Measurements from ENCODE around the gene S1PR5. TPM values are rescaled to one million over a fixed set of nuclear protein-coding genes. Genes with fewer than 3 reads are reported as not detected.

S1PR5 gene
- total RNA-seq, 1 experiment from 2014 or later: 2.4 TPM

- H4K20me1 ChIP-seq (ENCODE audit: low read length): no peaks in the 10 kb centered on the region
- H3F3A ChIP-seq (ENCODE audit: low read length, unreplicated experiment): no peaks in the 10 kb centered on the region
- H3K79me2 ChIP-seq (ENCODE audit: low read length): no peaks in the 10 kb centered on the region
- no peak overlapping the region for H3K4me2 ChIP-seq (ENCODE audit: low read length)
- ATAC-seq (no peak), DNase-seq (no peak)
- H3K27me3 ChIP-seq (ENCODE audit: low read length): no peaks in the 10 kb centered on the region
- BruUV-seq (replicated peaks): no TSS peak
- H2AFZ ChIP-seq (ENCODE audit: low read length): no peak overlapping the region
- H3K9ac ChIP-seq (ENCODE audit: low read length): no peak overlapping the region
- no peaks in the 10 kb centered on the region for H3K9me3 ChIP-seq (ENCODE audit: low read length)
- no peaks in the 10 kb centered on the region for H3K9me2 ChIP-seq (replicated peaks; ENCODE audit: low read length)
- no peaks in the 10 kb centered on the region for H3K4me1 ChIP-seq (ENCODE audit: insufficient read depth, low read length)
- H3K36me3 ChIP-seq (ENCODE audit: low read depth, low read length): no peaks in the 10 kb centered on the region
- H3K4me3 ChIP-seq (ENCODE audit: low read length): no peak overlapping the region
- CTCF ChIA-PET: no interaction called here
- POLR2A ChIA-PET (ENCODE audit: unreplicated experiment): no interaction called here
- TF ChIP-seq, protein P1, sequence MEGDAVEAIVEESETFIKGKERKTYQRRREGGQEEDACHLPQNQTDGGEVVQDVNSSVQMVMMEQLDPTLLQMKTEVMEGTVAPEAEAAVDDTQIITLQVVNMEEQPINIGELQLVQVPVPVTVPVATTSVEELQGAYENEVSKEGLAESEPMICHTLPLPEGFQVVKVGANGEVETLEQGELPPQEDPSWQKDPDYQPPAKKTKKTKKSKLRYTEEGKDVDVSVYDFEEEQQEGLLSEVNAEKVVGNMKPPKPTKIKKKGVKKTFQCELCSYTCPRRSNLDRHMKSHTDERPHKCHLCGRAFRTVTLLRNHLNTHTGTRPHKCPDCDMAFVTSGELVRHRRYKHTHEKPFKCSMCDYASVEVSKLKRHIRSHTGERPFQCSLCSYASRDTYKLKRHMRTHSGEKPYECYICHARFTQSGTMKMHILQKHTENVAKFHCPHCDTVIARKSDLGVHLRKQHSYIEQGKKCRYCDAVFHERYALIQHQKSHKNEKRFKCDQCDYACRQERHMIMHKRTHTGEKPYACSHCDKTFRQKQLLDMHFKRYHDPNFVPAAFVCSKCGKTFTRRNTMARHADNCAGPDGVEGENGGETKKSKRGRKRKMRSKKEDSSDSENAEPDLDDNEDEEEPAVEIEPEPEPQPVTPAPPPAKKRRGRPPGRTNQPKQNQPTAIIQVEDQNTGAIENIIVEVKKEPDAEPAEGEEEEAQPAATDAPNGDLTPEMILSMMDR (conservative IDR thresholded peaks at IDR 0.05; ENCODE audit: low read depth, low read length): no peak
- TF ChIP-seq EZH2 (IDR thresholded peaks at IDR 0.05; ENCODE audit: low read length, unreplicated experiment) (no peak), EZH2phosphoT487 (IDR thresholded peaks at IDR 0.05; ENCODE audit: borderline replicate concordance, low read length) (no peak)
- H3K27ac ChIP-seq (ENCODE audit: low read length): no peak overlapping the region
- intact Hi-C loops (cut with micrococcal nuclease): no loop called here
Observed at GRCh38 chr19:10467104-10467706, 50.0 kb downstream of the S1PR5 start.

DNA sequence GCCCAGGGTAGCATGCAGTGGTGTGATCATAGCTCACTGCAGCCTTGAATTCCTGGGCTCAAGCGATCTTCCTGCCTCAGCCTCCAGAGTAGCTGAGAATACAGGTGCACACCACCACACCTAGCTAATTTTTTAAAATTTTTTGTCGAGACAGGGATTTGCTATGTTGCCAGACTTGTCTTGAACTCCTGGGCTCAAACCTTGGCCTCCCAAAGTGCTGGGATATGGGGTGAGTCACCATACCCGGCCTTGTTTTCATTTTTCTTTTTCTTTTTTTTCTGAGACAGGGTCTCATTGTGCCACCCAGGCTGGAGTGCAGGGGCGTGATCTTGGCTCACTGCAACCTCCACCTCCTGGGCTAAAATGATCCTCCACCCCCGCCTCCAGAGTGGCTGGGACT lies 52.8 kb downstream of the S1PR5 start:
- Histone ChIP-seq H3K9me2 (replicated peaks; ENCODE audit: low read length) (no peaks in the 10 kb centered on the region), H3K36me3 (ENCODE audit: low read depth, low read length) (no peaks in the 10 kb centered on the region), H3K79me2 (ENCODE audit: low read length) (no peaks in the 10 kb centered on the region), H3K4me2 (ENCODE audit: low read length) (no peak overlapping the region), H3K4me3 (ENCODE audit: low read length) (no peak overlapping the region), H3K4me1 (ENCODE audit: insufficient read depth, low read length) (0 out of 2 replicates have a peak, but pooled peaks cover 5% of the 10 kb centered on the region), H3K27me3 (ENCODE audit: low read length) (no peaks in the 10 kb centered on the region), H4K20me1 (ENCODE audit: low read length) (no peaks in the 10 kb centered on the region), H3K9ac (ENCODE audit: low read length) (no peak overlapping the region), H3K9me3 (ENCODE audit: low read length) (no peaks in the 10 kb centered on the region), H3F3A (ENCODE audit: low read length, unreplicated experiment) (no peaks in the 10 kb centered on the region), H3K27ac (ENCODE audit: low read length) (no peak overlapping the region), H2AFZ (ENCODE audit: low read length) (no peak overlapping the region)
- ChIA-PET POLR2A (ENCODE audit: unreplicated experiment) (no interaction called here), CTCF (interaction anchor here (0.6 kb wide), 1 partner anchor 475 kb away, joined by 3 read pairs; no protein-coding TSS in a partner anchor)
- DNase-seq (no peak), ATAC-seq (no peak)
- BruUV-seq (replicated peaks): no TSS peak
- no peak for TF ChIP-seq EZH2phosphoT487 (IDR thresholded peaks at IDR 0.05; ENCODE audit: borderline replicate concordance, low read length)
- TF ChIP-seq, protein P1 (conservative IDR thresholded peaks at IDR 0.05; ENCODE audit: low read depth, low read length): no peak
- no peak for TF ChIP-seq EZH2 (IDR thresholded peaks at IDR 0.05; ENCODE audit: low read length, unreplicated experiment)
- intact Hi-C loops (cut with micrococcal nuclease): no loop called here

Small RNA genes lying within 50 kb of the gene (microRNA-seq; reads per million reads assigned to microRNA genes)
- not detected for gene MIR1238 (ENCODE audit: unreplicated experiment)

Other genes starting within 250 kb of the S1PR5 start
- 9.4 and 15.3 TPM in 2 replicates for gene ICAM1, start 246.3 kb downstream of the S1PR5 start, total RNA-seq (2014; rRNA removed)
- not detected in 2 replicates for gene ICAM4, start 230.5 kb downstream of the S1PR5 start, total RNA-seq (2014; rRNA removed)
- 1.8 and 2.0 TPM in 2 replicates for gene ICAM5, start 227.5 kb downstream of the S1PR5 start, total RNA-seq (2014; rRNA removed)
- gene ZGLP1, start 207.6 kb downstream of the S1PR5 start, total RNA-seq (2014; rRNA removed): 1.4 and 1.8 TPM in 2 replicates
- gene FDX2, start 201.4 kb downstream of the S1PR5 start, total RNA-seq (2014; rRNA removed): 79.5 and 98.4 TPM in 2 replicates
- gene RAVER1, start 183.9 kb downstream of the S1PR5 start, total RNA-seq (2014; rRNA removed): 62.4 and 81.8 TPM in 2 replicates
- gene ICAM3, start 177.8 kb downstream of the S1PR5 start, total RNA-seq (2014; rRNA removed): 37.7 and 46.9 TPM in 2 replicates
- 177 and 201 TPM in 2 replicates for gene TYK2, start 136.9 kb downstream of the S1PR5 start, total RNA-seq (2014; rRNA removed)
- gene CDC37, start 113.9 kb downstream of the S1PR5 start, total RNA-seq (2014; rRNA removed): 560 and 709 TPM in 2 replicates
- gene PDE4A, start 96.9 kb downstream of the S1PR5 start, total RNA-seq (2014; rRNA removed): 2.8 and 3.1 TPM in 2 replicates
- 151 and 184 TPM in 2 replicates for gene KEAP1, start 14.1 kb downstream of the S1PR5 start, total RNA-seq (2014; rRNA removed)
- gene ATG4D, start 26.5 kb upstream of the S1PR5 start, total RNA-seq (2014; rRNA removed): 53.2 and 65.9 TPM in 2 replicates
- 52.9 and 72.6 TPM in 2 replicates for gene KRI1, start 48.6 kb upstream of the S1PR5 start, total RNA-seq (2014; rRNA removed)
- gene CDKN2D, start 51.5 kb upstream of the S1PR5 start, total RNA-seq (2014; rRNA removed): 17.1 and 22.5 TPM in 2 replicates
- gene AP1M2, start 69.9 kb upstream of the S1PR5 start, total RNA-seq (2014; rRNA removed): 43.9 and 50.0 TPM in 2 replicates
- 63.9 and 87.3 TPM in 2 replicates for gene SLC44A2, start 108.1 kb upstream of the S1PR5 start, total RNA-seq (2014; rRNA removed)
- gene ILF3, start 136.9 kb upstream of the S1PR5 start, total RNA-seq (2014; rRNA removed): 322 and 441 TPM in 2 replicates
- gene QTRT1, start 184.0 kb upstream of the S1PR5 start, total RNA-seq (2014; rRNA removed): 72.7 and 79.7 TPM in 2 replicates
- 150 and 211 TPM in 2 replicates for gene DNM2, start 200.6 kb upstream of the S1PR5 start, total RNA-seq (2014; rRNA removed)

Data from PC-3 (cell line).